Measurements from ENCODE around the gene AZIN2.

DNA sequence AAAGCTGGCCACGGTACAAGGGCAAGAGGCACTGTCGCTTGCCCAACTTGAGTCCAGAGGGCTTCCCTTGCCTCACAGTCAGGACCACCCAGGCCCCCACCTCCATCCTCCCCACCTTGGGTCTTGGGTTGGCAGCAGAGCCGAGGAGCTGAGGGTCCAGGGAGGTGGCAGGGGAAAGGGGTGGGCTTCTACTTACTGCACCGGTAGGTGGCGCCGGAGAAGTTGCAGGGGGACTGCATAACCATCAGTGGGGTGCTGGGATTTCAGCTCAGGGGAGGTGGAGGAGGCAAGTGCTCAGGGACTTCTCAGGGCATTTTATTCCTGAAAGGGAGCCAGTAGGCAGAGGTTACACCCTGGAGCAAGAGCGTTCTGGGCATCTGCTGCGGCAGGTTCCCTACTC lies 56.8 kb downstream of the AZIN2 start:
- TF ChIP-seq POLR2AphosphoS5 (IDR thresholded peaks at IDR 0.05), result no peak
- no peak for TF ChIP-seq EP300 (IDR thresholded peaks at IDR 0.05; ENCODE audit: low read depth)
